IPS-18a (cell line): ENCODE data around the gene CXXC4.

Source experiments
- H3K27ac ChIP-seq: one replicate; pipeline ENCODE4 v1.5.1; 2013; ENCODE audit warnings: low read length
- H3K27me3 ChIP-seq: one replicate; pipeline ENCODE4 v1.6.1; 2013; ENCODE audit warnings: mild to moderate bottlenecking, low read length; ENCODE audit not compliant: control insufficient read depth, insufficient read depth
- H3K36me3 ChIP-seq: one replicate; pipeline ENCODE4 v1.6.1; 2013; ENCODE audit warnings: low read depth, low read length; ENCODE audit not compliant: control insufficient read depth
- H3K4me1 ChIP-seq: one replicate; pipeline ENCODE4 v1.6.1; 2013; ENCODE audit warnings: low read depth, low read length; ENCODE audit not compliant: control insufficient read depth
- H3K4me3 ChIP-seq: one replicate; pipeline ENCODE4 v1.5.1; 2013; ENCODE audit warnings: low read length
- H3K9ac ChIP-seq: one replicate; pipeline ENCODE4 v1.6.1; 2013; ENCODE audit warnings: mild to moderate bottlenecking, low read length, moderate library complexity
- H3K9me3 ChIP-seq: one replicate; pipeline ENCODE4 v1.6.1; 2013; ENCODE audit warnings: low read depth, low read length; ENCODE audit not compliant: control insufficient read depth

The CXXC4 gene

DNA sequence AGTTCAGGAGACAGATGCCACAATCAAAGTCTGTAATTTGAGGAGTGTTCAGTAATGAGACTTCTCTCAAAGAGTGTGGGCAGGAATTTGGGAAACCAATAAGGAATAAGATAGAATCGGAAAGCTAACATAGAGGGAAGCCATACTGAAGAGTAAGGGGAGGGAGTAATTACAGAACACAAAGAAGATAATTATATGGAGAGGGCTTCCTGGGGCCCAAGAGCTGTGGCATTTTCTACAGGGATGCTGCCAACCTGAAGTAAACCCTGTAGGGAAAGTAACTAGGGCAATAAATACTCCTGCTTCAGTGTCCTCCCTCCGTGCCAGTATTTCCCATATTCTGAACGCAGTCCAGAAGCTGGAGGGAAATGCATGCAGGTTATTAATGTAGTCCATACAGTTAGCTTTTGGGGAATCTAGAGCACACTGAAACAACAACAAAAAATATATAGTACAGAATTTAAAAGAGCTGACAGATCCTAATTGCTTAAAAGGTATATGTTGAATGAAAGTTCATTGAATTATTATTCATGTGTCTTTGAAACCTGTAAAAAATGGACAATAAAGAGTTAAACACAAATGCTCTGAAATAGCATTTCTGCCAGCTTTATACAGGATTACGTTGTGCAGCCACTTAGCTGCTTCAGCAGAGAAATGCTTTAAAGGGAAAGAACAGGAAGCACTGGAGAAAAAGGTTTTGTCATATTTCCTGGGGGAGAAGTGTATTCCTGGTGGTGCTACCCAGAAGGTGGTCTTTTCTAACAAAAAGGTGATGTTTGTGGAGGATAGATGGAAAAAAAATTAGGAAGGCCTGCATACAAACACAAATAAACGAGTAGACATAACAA is 48.0 kb downstream of the CXXC4 start:
- no peak overlapping the region for H3K9ac ChIP-seq
- no peaks in the 10 kb centered on the region for H3K9me3 ChIP-seq
- no peaks in the 10 kb centered on the region for H3K27me3 ChIP-seq
- H3K4me1 ChIP-seq, result peaks cover 18% of the 10 kb centered on the region
- H3K36me3 ChIP-seq, result no peaks in the 10 kb centered on the region
- no peak overlapping the region for H3K27ac ChIP-seq
- no peak overlapping the region for H3K4me3 ChIP-seq

DNA sequence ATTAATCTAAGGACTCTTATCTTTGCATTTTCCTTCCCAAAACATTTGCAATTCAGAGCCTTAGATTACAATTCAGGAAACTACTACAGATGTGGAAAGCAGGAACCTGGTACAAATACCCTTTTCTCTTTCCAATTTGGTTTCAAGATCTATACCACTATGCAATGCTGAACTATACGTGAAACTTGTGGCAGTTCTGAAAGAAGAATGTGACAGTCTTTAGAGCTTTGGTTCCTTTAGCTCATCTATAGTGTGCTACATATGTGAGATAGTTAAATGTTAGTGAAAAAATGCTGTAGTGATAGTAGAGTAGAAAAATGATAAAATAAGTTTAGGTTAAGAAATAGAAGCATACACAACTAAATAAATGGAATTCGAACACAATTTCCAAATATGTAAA is 50.0 kb downstream of the CXXC4 start:
- no peak overlapping the region for H3K27ac ChIP-seq
- no peaks in the 10 kb centered on the region for H3K9me3 ChIP-seq
- H3K4me3 ChIP-seq, result no peak overlapping the region
- H3K27me3 ChIP-seq, result no peaks in the 10 kb centered on the region
- H3K9ac ChIP-seq, result no peak overlapping the region
- H3K36me3 ChIP-seq, result no peaks in the 10 kb centered on the region
- H3K4me1 ChIP-seq, result peaks cover 18% of the 10 kb centered on the region

DNA sequence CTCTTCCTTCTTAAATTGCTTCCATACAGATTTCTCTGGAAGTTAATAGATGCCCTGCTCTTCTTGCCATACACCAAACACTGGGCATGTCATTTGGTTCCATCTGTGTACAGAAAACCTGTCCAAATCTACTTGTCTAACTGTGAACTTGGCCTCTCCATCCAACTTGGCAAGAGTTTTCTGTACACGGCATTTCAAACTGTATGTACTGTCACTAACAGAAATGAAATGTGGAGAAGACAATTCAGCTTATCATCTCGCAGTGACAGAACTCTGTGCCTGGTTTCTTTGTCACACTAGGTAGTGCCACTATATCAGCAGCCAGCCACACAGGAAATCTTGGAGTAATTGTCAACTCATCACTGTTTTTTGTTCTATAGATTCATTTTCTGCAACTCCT is 58.2 kb downstream of the CXXC4 start:
- no peaks in the 10 kb centered on the region for H3K9me3 ChIP-seq
- no peaks in the 10 kb centered on the region for H3K36me3 ChIP-seq
- H3K27ac ChIP-seq, result no peak overlapping the region
- H3K4me3 ChIP-seq, result no peak overlapping the region
- H3K27me3 ChIP-seq, result no peaks in the 10 kb centered on the region
- H3K4me1 ChIP-seq, result no peaks in the 10 kb centered on the region
- no peak overlapping the region for H3K9ac ChIP-seq

DNA sequence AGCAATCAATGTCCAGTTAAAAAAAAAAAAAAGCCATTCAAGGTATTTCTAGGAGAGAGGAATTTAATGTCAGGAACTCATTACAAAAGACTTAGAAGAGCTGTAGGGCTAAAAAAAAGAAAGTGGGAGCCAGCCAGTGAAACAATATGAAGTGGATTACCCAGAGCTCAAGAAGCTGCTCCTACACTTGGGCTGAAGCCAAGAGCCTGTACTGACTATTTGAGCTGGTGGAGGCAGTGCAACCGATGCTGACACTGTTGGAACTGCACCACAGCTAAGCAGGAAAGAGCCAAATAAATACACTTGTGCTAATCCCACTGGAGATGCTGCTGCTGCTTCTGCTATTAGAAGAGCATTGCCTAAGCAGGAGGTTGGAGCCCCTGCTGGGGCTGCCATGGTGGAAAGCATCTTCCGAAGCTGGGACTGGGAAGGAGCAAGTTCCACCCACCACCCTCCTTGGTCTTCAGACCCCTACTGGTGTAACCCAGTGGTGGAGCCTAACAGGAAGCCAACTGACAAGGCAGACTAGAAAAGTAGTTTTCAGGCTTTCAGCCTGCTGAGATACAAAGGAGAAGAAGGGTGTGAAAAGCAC is 65.4 kb downstream of the CXXC4 start:
- H3K27ac ChIP-seq, result no peak overlapping the region
- H3K4me1 ChIP-seq, result peaks cover 12% of the 10 kb centered on the region
- H3K9me3 ChIP-seq, result no peaks in the 10 kb centered on the region
- no peaks in the 10 kb centered on the region for H3K27me3 ChIP-seq
- H3K9ac ChIP-seq, result no peak overlapping the region
- H3K4me3 ChIP-seq, result no peak overlapping the region
- no peaks in the 10 kb centered on the region for H3K36me3 ChIP-seq

DNA sequence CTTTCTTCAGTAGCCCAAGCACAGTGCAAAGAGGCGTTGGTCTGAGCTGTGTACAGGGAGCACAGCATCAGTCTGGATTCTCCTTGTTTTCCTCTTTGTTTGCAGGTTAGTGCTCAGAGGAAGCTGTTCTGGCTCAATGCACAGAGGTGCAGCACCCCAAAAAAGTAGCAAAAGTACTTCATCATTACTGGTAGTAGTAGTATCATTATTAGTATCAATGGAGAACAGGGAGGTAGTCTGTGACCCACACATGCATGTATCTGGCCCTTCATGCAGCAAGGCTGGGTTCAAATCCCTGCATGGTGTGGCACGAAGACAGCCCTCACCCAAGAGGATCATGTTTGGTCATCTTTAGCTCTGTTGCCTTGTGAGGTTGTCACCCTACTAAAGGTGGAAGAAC is 68.7 kb downstream of the CXXC4 start:
- Histone ChIP-seq H3K9ac (no peak overlapping the region), H3K27me3 (no peaks in the 10 kb centered on the region), H3K9me3 (no peaks in the 10 kb centered on the region), H3K4me3 (no peak overlapping the region), H3K36me3 (no peaks in the 10 kb centered on the region), H3K27ac (no peak overlapping the region), H3K4me1 (peaks cover 23% of the 10 kb centered on the region)

DNA sequence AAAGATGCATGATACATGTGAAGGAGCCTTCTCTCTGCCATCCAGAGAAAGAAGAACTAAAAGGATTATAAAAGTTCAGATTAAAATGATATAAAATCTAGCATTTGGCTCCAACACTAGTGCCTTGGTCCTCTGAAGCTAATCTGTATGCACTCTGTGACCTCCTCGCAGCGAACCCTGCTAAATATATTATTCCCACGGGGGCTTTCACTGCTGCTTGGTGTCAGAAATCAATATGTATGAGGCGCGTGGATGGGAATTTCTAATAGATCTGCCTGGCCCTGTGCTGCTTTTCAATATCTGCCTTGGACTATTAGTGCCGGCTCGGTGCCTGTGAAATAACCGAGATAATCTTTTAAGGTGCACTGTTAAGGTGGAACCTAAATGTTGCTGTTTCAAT is 69.7 kb downstream of the CXXC4 start:
- peaks cover 31% of the 10 kb centered on the region for H3K4me1 ChIP-seq
- H3K4me3 ChIP-seq, result no peak overlapping the region
- H3K9me3 ChIP-seq, result no peaks in the 10 kb centered on the region
- no peaks in the 10 kb centered on the region for H3K27me3 ChIP-seq
- H3K27ac ChIP-seq, result no peak overlapping the region
- no peak overlapping the region for H3K9ac ChIP-seq
- no peaks in the 10 kb centered on the region for H3K36me3 ChIP-seq

DNA sequence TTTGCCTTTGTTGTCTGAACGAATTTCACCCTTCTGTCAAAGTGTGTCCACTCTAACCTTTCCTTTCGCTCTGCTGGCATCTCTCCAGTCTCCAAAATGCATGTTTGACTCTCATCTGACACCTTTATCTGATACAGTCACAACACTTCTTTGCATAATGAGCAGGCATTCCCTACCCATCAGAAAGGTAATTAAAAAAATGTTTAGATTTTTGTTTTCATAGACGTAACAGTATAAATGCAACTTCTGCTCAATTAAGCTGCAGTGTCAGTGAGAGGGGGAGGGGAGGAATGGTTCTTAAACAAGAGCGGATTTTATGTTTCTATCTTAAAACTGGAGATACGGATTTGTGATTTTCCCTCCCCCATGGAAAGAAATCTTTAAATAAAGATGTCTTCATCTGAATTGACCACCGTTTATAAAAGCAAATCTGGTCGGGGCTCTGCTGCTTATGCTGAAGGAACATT is 70.2 kb downstream of the CXXC4 start:
- H3K9ac ChIP-seq, result no peak overlapping the region
- no peaks in the 10 kb centered on the region for H3K27me3 ChIP-seq
- no peaks in the 10 kb centered on the region for H3K36me3 ChIP-seq
- no peak overlapping the region for H3K27ac ChIP-seq
- peaks cover 31% of the 10 kb centered on the region for H3K4me1 ChIP-seq
- no peaks in the 10 kb centered on the region for H3K9me3 ChIP-seq
- H3K4me3 ChIP-seq, result peak overlapping the region; percentile 25

DNA sequence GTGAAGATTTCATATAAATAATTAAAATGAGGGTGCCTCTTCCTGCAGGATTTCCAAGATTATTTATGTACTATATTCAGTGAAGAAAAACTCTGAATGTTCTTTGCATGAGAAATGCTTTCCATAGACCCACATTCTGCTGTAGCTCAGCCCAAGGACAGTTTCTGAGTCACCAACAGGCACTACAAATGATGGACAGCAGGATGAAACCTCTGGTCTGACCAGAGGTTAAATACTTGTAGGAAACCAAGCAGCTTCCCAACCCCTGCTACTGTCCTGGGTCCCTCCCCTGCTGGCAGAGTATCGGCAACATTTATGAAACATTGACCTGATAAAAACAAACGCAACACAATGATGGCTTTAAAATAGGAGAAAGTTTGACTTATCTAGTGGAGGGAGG is 73.1 kb downstream of the CXXC4 start:
- Histone ChIP-seq H3K27me3 (no peaks in the 10 kb centered on the region), H3K36me3 (no peaks in the 10 kb centered on the region), H3K4me3 (no peak overlapping the region), H3K4me1 (peaks cover 37% of the 10 kb centered on the region), H3K9me3 (no peaks in the 10 kb centered on the region), H3K9ac (no peak overlapping the region), H3K27ac (no peak overlapping the region)

DNA sequence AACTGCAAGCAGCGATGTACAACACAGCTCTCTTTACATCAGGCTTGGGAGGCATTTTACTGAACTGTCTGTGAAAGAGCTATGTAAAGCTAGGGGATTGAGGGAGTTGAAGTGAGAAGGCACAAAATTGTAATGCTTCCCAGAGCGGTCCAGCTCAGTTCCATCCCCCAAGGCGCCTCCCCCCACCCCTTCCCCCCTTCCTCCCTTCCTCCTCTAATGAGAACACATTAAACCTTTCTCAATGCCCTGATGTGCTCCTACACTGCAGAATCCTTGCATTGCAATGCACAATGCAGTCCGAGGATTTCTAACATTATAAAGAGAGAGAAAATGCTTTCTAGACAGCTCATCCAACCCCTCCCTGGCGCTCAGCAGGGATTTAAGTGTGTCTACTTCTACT is 73.9 kb downstream of the CXXC4 start:
- Histone ChIP-seq H3K9me3 (no peaks in the 10 kb centered on the region), H3K9ac (no peak overlapping the region), H3K4me3 (peak overlapping the region; percentile 3)

More for the DNA sequence above, 73.9 kb downstream of the CXXC4 start:
- no peaks in the 10 kb centered on the region for H3K36me3 ChIP-seq
- no peaks in the 10 kb centered on the region for H3K27me3 ChIP-seq
- peaks cover 39% of the 10 kb centered on the region for H3K4me1 ChIP-seq
- H3K27ac ChIP-seq, result no peak overlapping the region
